ENCODE data around the gene ECI1.
"Not testable (repeated sequence)": the region's sequence is repeated elsewhere in the genome, so short reads cannot be mapped to it uniquely, and the experiment has no call there.

The ECI1 gene

GRCh38 chr16:2280461-2280860, 29.1 kb upstream of the ECI1 start:
- in situ Hi-C loops (cut with HindIII; ENCODE audit: low sequenced_read_pairs), result no loop called here

GRCh38 chr16:2278956-2279800, 27.8 kb upstream of the ECI1 start:
- in situ Hi-C loops (cut with HindIII; ENCODE audit: low sequenced_read_pairs), result no loop called here

- in situ Hi-C loops (cut with HindIII; ENCODE audit: low sequenced_read_pairs), result no loop called here
Observed at GRCh38 chr16:2278272-2278608, 26.9 kb upstream of the ECI1 start.

- in situ Hi-C loops (cut with HindIII; ENCODE audit: low sequenced_read_pairs), result no loop called here
Observed at GRCh38 chr16:2277466-2278271, 26.3 kb upstream of the ECI1 start.

GRCh38 chr16:2276368-2277195, 25.2 kb upstream of the ECI1 start:
- in situ Hi-C loops (cut with HindIII; ENCODE audit: low sequenced_read_pairs), result no loop called here

- in situ Hi-C loops (cut with HindIII; ENCODE audit: low sequenced_read_pairs), result no loop called here
Observed at GRCh38 chr16:2275476-2276367, 24.3 kb upstream of the ECI1 start.

- in situ Hi-C loops (cut with HindIII; ENCODE audit: low sequenced_read_pairs), result no loop called here
Observed at GRCh38 chr16:2273931-2274330, 22.5 kb upstream of the ECI1 start.

- in situ Hi-C loops (cut with HindIII; ENCODE audit: low sequenced_read_pairs), result no loop called here
Observed at GRCh38 chr16:2273484-2273883, 22.1 kb upstream of the ECI1 start.

GRCh38 chr16:2271848-2272461, 20.6 kb upstream of the ECI1 start:
- in situ Hi-C loops (cut with HindIII; ENCODE audit: low sequenced_read_pairs), result no loop called here

GRCh38 chr16:2270588-2271470, 19.4 kb upstream of the ECI1 start:
- in situ Hi-C loops (cut with HindIII; ENCODE audit: low sequenced_read_pairs), result no loop called here

GRCh38 chr16:2270070-2270462, 18.7 kb upstream of the ECI1 start:
- in situ Hi-C loops (cut with HindIII; ENCODE audit: low sequenced_read_pairs), result no loop called here

- in situ Hi-C loops (cut with HindIII; ENCODE audit: low sequenced_read_pairs), result no loop called here
Observed at GRCh38 chr16:2267913-2268666, 16.7 kb upstream of the ECI1 start, which contains the start of gene RNPS1. Gene RNPS1, minus strand, starts transcription at chr16:2268126. Its CDS starts 3,483 bp downstream, at chr16:2264643.

GRCh38 chr16:2267505-2267912, 16.1 kb upstream of the ECI1 start:
- in situ Hi-C loops (cut with HindIII; ENCODE audit: low sequenced_read_pairs), result not testable (repeated sequence)

GRCh38 chr16:2266887-2267286, 15.5 kb upstream of the ECI1 start:
- in situ Hi-C loops (cut with HindIII; ENCODE audit: low sequenced_read_pairs), result not testable (repeated sequence)

- in situ Hi-C loops (cut with HindIII; ENCODE audit: low sequenced_read_pairs), result not testable (repeated sequence)
Observed at GRCh38 chr16:2263026-2263425, 11.6 kb upstream of the ECI1 start.

- in situ Hi-C loops (cut with HindIII; ENCODE audit: low sequenced_read_pairs), result no loop called here
Observed at GRCh38 chr16:2260250-2260649, 8.9 kb upstream of the ECI1 start.

GRCh38 chr16:2258530-2258929, 7.1 kb upstream of the ECI1 start:
- in situ Hi-C loops (cut with HindIII; ENCODE audit: low sequenced_read_pairs), result not testable (repeated sequence)

- in situ Hi-C loops (cut with HindIII; ENCODE audit: low sequenced_read_pairs), result no loop called here
Observed at GRCh38 chr16:2257726-2258125, 6.3 kb upstream of the ECI1 start.

All from DLD1 (cell line).